CD4-positive, alpha-beta T cell treated with Interleukin-15 for 4 hours (primary cell): ENCODE measurements around the gene CEACAM19.

Experiments used
- DNase-seq: peaks from one replicate; pipeline ENCODE4 v3.0.0-alpha.2; 2020; ENCODE audit warnings: low spot score

The CEACAM19 gene

DNA sequence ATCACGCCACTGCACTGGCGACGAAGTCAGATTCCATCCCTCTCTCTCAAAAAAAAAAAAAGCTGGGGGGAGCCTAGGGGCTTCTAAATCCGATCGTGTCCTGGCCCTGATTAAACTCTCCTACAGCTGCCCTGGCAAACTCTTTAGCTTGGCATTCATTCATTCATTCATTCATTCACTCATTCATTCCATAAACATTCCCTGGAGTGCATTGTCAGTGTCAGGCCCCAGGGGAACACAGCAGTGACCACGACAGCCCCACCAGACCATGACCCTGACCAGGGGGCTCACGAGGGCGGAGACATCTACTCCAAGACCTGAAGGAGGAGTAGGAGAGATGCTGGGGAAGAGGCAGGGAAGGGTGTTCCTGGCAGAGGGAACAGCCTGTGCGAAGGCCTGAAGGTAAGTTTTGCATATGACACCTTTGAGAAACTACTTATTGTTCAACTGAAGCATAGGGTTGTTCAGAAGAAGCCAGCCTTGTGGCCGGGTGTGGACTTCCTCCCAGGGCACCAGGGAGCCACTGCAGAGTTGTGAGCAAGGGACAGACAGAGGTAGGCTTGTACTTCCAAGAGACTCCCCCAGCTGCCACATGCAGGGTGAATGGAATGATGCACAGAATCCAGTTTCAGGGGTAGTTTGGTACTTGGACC, 52.1 kb downstream of the CEACAM19 start:
- DNase-seq: no peak

GRCh38 chr19:44723952-44724319, 52.7 kb downstream of the CEACAM19 start:
- DNase-seq: peak; percentile 85

DNA sequence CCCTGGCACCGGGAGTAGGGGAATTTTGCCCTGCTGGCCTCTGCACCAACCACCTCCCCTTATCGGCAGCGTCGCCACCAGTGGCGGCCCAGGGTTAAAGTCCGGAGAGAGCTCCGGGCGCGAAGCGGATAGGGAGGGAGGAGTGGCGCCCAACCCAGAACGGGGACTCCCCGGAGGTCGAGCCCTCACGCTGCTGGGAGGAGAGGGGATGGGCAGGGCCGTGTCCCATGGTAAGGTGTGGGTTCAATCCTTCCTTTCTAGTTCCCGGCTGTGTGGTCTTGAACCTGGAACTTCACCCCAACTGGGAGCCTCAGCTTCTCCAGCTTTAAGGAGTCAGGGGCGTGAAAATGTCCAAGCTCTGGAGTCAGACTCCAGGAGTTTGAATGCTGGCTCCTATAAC, 54.0 kb downstream of the CEACAM19 start:
- no peak for DNase-seq

GRCh38 chr19:44725684-44726083, 54.4 kb downstream of the CEACAM19 start:
- no peak for DNase-seq

- no peak for DNase-seq
Observed at GRCh38 chr19:44726465-44726864, 55.2 kb downstream of the CEACAM19 start.

DNA sequence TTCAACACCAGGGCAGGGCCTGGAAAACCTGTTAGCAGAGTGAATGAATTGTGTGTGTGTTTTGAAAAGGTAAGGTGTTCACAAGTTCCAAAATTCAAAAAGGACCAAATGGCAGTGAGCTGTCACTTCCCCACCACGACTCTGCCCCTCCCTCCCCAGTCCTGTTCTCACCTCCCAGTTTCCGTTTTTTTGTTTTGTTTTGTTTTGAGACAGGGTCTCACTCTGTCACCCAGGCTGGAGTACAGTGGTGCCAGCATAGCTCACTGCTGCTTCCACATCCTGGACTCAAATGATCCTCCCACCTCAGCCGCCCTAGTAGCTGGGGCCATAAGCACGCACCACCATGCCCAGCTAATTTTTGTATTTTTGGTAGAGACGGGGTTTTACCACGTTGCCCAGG, 56.9 kb downstream of the CEACAM19 start:
- no peak for DNase-seq

GRCh38 chr19:44729516-44730033, 58.3 kb downstream of the CEACAM19 start:
- DNase-seq: no peak

DNA sequence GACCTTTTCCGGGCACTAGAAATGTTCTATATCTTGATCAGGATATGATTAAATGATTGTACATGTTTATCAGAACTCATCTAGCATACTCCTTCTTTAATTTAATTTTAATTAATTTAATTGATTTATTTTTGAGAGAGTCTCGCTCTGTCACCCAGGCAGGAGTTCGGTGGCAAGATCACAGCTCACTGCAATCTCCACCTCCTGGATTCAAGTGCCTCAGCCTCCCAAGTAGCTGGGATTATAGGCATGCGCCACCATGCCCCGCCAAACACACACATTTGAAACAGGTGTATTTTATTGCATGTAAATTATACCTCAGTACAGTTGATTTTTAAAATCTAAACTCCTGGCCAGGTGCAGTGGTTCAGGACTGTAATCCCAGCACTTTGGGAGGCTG, 59.8 kb downstream of the CEACAM19 start:
- no peak for DNase-seq

- DNase-seq: no peak
Observed at GRCh38 chr19:44731622-44732021, 60.3 kb downstream of the CEACAM19 start.

GRCh38 chr19:44732235-44733014, 61.1 kb downstream of the CEACAM19 start:
- no peak for DNase-seq
